ENCODE results near the gene TMEM131. TPM values are rescaled to one million over a fixed set of nuclear protein-coding genes. Genes with fewer than 3 reads are reported as not detected.

The TMEM131 gene
- total RNA-seq, 1 donor from 2014 or later, result 59.4 TPM

GRCh38 chr2:97969081-97970067, 26.4 kb downstream of the TMEM131 start:
- Mint-ChIP-seq H3K27ac (peak overlapping the region; percentile 32), H3K9me3 (peaks cover 16% of the 10 kb centered on the region), H3K27me3 (ENCODE audit: insufficient read depth, low read depth) (no peaks in the 10 kb centered on the region), H3K4me3 (no peak overlapping the region), H3K4me1 (peaks cover 8% of the 10 kb centered on the region), H3K36me3 (peaks cover 8% of the 10 kb centered on the region)
- no peak for TF ChIP-seq EZH2 (IDR thresholded peaks at IDR 0.05)
- TF ChIP-seq EZH2phosphoT487 (IDR thresholded peaks at IDR 0.05), result no peak
- no peak for TF ChIP-seq CTCF (IDR thresholded peaks at IDR 0.05)
- no peak overlapping the region for H3K4me2 ChIP-seq
- peaks cover 92% of the 10 kb centered on the region for H3K79me2 ChIP-seq (ENCODE audit: low read depth)
- H3K4me3 ChIP-seq, result no peak overlapping the region
- H3F3A ChIP-seq (ENCODE audit: low read depth), result no peaks in the 10 kb centered on the region
- H3K9ac ChIP-seq, result no peak overlapping the region
- H3K27ac ChIP-seq, result no peak overlapping the region
- no peaks in the 10 kb centered on the region for H3K9me3 ChIP-seq (ENCODE audit: low read depth)
- H3K36me3 ChIP-seq, result no peaks in the 10 kb centered on the region
- peaks cover 30% of the 10 kb centered on the region for H4K20me1 ChIP-seq (ENCODE audit: low read depth)
- no peak overlapping the region for H2AFZ ChIP-seq (replicated peaks)
- no peak for DNase-seq (ENCODE audit: low spot score)
- peaks cover 5% of the 10 kb centered on the region for H3K4me1 ChIP-seq
- no peaks in the 10 kb centered on the region for H3K27me3 ChIP-seq

GRCh38 chr2:97967931-97968627, 27.7 kb downstream of the TMEM131 start:
- no peak overlapping the region for H3K4me3 Mint-ChIP-seq
- H3K9me3 Mint-ChIP-seq, result peaks cover 4% of the 10 kb centered on the region
- no peaks in the 10 kb centered on the region for H3K27me3 Mint-ChIP-seq (ENCODE audit: insufficient read depth, low read depth)
- no peak for TF ChIP-seq EZH2 (IDR thresholded peaks at IDR 0.05)
- no peak for TF ChIP-seq EZH2phosphoT487 (IDR thresholded peaks at IDR 0.05)
- TF ChIP-seq CTCF (IDR thresholded peaks at IDR 0.05), result no peak
- Histone ChIP-seq H3K27ac (no peak overlapping the region), H3K79me2 (ENCODE audit: low read depth) (peaks cover 91% of the 10 kb centered on the region), H3K4me2 (no peak overlapping the region), H3K4me3 (no peak overlapping the region), H3K9ac (no peak overlapping the region), H3K9me3 (ENCODE audit: low read depth) (no peaks in the 10 kb centered on the region), H4K20me1 (ENCODE audit: low read depth) (peaks cover 30% of the 10 kb centered on the region), H3K4me1 (peaks cover 5% of the 10 kb centered on the region), H2AFZ (replicated peaks) (no peak overlapping the region), H3K27me3 (no peaks in the 10 kb centered on the region), H3K36me3 (no peaks in the 10 kb centered on the region), H3F3A (ENCODE audit: low read depth) (no peaks in the 10 kb centered on the region)
- no peak overlapping the region for H3K27ac Mint-ChIP-seq
- no peak for DNase-seq (ENCODE audit: low spot score)
- peaks cover 8% of the 10 kb centered on the region for H3K4me1 Mint-ChIP-seq
- H3K36me3 Mint-ChIP-seq, result peaks cover 2% of the 10 kb centered on the region

- Histone ChIP-seq H3K4me3 (no peak overlapping the region), H3K27ac (no peak overlapping the region), H3K36me3 (no peaks in the 10 kb centered on the region), H3K4me2 (no peak overlapping the region), H3F3A (ENCODE audit: low read depth) (no peaks in the 10 kb centered on the region), H4K20me1 (ENCODE audit: low read depth) (peaks cover 30% of the 10 kb centered on the region), H3K27me3 (no peaks in the 10 kb centered on the region), H3K9me3 (ENCODE audit: low read depth) (no peaks in the 10 kb centered on the region), H2AFZ (replicated peaks) (no peak overlapping the region), H3K4me1 (peaks cover 5% of the 10 kb centered on the region), H3K9ac (no peak overlapping the region), H3K79me2 (ENCODE audit: low read depth) (peaks cover 93% of the 10 kb centered on the region)
- H3K27me3 Mint-ChIP-seq (ENCODE audit: insufficient read depth, low read depth), result no peaks in the 10 kb centered on the region
- TF ChIP-seq CTCF (IDR thresholded peaks at IDR 0.05), result no peak
- TF ChIP-seq EZH2 (IDR thresholded peaks at IDR 0.05), result no peak
- TF ChIP-seq EZH2phosphoT487 (IDR thresholded peaks at IDR 0.05), result no peak
- no peak overlapping the region for H3K27ac Mint-ChIP-seq
- no peak for DNase-seq (ENCODE audit: low spot score)
- H3K36me3 Mint-ChIP-seq, result peaks cover 4% of the 10 kb centered on the region
- H3K4me1 Mint-ChIP-seq, result peaks cover 8% of the 10 kb centered on the region
- H3K9me3 Mint-ChIP-seq, result peaks cover 6% of the 10 kb centered on the region
- H3K4me3 Mint-ChIP-seq, result no peak overlapping the region
Observed at GRCh38 chr2:97967216-97967592, 28.5 kb downstream of the TMEM131 start.
